ENCODE data around the gene FRAT1.
"Not testable (repeated sequence)": the region's sequence is repeated elsewhere in the genome, so short reads cannot be mapped to it uniquely, and the experiment has no call there.

Gene FRAT1

DNA sequence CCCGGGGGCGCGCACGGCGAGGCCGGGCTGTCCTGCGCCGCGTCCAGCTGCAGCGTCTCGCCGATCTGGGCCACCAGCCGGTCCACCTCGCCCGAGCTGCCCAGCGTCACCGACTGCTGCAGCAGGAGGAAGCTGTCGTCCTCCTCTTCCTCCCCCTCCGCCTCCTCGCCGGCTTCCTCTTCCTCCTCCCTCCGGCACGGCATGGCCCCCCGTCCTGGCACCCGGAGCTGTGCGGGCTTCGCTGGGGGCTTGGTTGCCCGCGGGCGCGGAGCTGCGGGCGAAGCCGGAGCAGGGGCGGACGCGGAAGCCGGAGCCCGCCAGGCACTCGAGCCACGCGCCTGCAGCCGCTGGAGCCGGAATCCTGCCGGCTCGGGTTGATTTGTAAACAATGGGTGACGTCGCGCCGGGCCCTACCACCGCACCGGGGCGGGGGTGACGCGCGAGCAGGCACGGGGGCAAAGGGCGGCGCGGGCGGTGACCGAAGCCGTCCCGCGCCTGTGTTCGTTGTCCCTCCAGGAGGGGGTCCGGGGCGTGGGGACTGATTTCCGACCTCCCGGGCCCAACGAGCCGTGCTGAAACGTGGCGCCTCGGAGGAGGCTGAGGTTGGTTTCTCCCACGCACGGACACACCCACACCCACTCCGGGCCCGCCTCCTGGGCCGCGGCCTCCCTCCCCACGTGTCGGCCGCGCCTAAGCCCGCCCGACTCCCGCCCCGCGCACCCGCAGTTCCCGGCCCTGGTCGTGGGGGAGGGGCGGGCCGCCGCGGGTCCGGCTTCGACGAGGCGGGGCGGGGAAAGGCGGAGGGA, 15.5 kb downstream of the FRAT1 start, which contains the start of gene FRAT2:
TSS of gene FRAT2 (minus strand) at position 360 of the 806 bp plus-strand sequence. CDS start at position 203, 157 bp downstream.
- peak within 1 kb of the TSS; percentile 77 for H3K4me3 ChIP-seq (ENCODE audit: low read depth, low read length)

DNA sequence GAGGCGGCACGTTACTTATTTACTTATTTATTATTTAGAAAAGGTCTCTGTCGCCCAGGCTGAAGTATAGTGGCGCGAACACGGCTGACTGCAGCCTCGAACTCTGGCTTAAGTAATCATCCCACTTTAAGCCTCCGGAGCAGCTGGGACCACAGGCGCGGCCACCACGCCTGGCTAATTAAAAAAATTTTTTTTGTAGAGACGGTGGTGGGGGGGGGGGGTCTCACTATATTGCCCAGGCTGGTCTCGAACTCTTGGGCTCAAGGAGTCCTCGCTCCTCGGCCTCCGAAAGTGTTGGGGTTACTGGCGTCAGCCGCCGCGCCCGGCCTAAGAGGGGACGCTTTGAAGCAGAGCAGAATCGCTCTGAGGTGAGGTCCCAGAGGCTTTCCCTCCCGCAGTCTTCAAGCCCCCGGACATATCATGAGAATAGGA, 16.1 kb downstream of the FRAT1 start:
- peak overlapping the region; percentile 1 for H3K4me3 ChIP-seq (ENCODE audit: low read depth, low read length)

DNA sequence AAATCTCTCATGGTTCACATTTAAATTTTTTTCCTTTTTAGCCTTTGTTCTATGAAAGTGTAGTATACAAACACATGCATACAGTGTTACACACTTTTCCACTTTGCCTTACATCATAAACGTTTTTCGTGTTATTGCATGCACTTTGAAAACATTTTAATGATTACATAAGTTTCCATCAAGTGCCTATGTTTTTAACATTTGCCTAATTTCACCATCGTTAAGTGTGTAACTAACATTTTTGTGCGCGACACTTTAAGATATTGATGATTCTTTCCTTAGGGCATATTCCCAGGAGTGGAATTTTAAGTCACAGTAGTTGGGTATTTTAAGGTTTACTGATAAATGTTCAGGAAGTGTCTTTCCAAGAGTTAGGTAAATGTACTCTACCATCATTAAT, 16.9 kb downstream of the FRAT1 start:
- H3K4me3 ChIP-seq (ENCODE audit: low read depth, low read length): no peak overlapping the region

DNA sequence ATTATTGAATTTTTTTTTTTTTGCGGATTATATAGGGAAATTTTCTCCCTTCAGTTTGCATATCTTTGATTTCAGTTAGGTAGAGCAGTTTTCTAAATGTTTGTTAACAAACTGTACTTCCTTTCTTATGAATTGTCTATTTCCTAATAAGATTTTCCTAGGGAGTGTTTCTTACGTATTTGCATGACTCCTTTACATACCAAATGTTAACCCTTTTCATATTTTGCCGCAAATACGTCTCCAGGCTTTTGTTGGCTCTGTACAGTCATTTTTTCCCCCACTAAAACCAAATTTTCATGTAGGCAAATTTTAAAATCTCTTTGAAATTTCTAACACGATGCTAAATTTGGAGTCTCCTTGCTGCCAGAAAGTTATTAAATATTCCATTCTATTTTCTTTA, 17.4 kb downstream of the FRAT1 start:
- H3K4me3 ChIP-seq (ENCODE audit: low read depth, low read length): no peak overlapping the region

DNA sequence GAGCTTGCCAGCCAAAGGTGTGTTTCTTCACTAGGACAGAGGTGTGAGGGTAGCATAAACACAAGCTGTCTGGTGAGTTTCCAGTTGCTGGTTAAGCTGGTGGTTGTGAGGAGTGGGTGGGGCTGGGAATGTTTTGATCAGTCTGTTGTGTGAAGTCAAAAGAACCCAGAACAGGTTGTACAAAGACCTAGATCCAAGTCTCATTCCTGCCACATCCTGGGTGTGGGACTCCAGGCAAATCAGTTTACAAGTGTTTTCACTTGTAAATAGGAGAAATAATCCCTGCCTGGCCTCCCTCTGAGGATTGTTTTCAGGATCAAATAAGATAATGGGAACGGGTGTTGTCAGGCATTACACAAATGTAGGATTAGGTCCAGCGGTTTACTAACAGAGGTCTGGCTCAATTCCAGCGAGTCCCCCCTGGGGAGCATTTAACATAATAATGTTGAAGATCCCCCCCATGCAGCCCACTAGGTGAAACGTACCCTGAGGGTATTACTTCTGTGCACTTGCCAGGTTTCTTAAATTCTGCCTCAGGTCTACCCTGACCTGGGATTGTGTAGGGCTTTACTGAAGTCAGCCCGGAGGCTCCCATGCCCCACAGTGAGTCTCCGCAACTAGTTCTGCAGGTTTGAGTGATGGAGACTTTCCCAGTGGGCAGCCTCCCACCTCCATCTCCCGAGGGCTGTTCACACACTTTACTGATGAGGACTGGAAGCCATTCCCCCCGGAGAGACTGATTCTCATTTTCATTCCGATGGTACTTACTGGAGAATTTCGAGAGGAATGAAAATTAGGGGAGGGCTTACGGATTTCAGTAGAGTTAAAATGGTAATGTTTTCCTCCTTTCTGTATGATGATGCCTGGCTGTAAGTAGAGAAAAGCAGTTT, 18.1 kb downstream of the FRAT1 start:
- H3K4me3 ChIP-seq (ENCODE audit: low read depth, low read length): no peak overlapping the region

DNA sequence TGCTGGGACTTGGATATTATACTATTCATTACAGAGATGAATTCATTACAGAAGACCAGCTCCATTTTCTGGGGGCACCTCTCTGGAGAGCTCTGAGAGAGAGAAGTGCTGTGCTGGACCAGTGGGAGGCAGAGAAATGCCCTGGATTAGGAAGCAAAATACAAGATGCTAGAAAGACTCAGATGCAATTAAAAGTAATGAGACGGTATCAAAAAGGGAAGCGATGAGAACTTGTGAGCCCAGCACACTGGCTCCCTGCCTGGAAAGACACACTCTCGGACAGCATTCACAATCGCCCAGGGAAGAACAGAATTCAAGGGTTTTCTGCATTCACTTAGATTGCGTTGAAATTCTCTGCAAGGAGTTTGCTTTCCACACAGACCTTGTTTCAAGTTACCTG, 19.0 kb downstream of the FRAT1 start:
- no peak overlapping the region for H3K4me3 ChIP-seq (ENCODE audit: low read depth, low read length)

DNA sequence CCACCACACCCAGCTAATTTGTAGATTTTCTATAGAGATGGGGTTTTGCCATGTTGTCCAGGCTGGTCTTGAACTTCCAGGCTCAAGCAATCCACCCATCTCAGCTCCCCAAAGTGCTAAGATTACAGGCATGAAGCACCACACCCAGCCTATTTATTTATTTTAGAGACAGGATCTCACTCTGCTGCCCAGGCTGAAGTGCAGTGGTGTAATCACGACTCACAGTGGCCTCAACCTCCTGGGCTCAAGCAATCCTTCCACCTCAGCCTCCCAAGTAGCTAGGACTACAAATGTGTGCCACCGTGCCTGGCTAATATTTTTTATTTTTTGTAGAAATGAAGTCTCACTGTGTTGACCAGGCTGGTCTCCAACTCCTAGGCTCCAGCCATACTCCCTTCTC, 22.3 kb downstream of the FRAT1 start:
- H3K4me3 ChIP-seq (ENCODE audit: low read depth, low read length): no peak overlapping the region

DNA sequence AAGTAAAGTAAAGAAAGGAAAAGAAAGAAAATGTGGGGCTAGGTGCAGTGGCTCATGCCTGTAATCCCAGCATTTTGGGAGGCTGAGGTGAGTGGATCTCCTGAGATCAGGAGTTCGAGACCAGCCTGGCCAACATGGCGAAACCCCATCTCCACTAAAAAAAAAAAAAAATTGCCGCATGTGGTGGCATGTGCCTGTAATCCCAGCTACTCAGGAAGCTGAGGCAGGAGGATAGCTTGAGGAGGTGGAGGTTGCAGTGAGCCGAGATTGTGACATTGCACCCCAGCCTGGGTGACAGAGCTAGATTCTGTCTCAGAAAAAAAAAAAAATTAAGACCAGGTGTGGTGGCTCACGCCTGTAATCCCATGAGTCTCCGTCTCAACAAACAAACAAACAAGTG, 24.6 kb downstream of the FRAT1 start:
- not testable (repeated sequence) for H3K4me3 ChIP-seq (ENCODE audit: low read depth, low read length)

DNA sequence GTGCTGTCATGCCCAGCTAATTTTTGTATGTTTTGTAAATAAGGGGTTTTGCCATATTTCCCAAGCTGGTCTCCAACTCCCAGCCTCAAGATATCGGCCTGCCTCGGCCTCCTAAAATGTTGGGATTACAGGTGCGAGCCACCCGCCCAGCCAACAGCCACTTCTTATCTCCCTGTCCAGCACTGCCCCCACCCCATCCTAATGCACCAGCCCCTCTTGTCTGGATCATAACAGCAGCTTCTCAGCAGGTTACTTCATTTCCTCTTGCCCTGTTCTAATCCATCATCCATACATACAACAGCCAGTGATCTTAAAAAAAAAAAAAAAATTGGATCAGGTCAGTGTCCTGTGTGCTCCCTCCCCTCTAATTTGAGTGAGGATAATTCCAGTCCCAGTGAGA, 28.2 kb downstream of the FRAT1 start:
- no peak overlapping the region for H3K4me3 ChIP-seq (ENCODE audit: low read depth, low read length)

DNA sequence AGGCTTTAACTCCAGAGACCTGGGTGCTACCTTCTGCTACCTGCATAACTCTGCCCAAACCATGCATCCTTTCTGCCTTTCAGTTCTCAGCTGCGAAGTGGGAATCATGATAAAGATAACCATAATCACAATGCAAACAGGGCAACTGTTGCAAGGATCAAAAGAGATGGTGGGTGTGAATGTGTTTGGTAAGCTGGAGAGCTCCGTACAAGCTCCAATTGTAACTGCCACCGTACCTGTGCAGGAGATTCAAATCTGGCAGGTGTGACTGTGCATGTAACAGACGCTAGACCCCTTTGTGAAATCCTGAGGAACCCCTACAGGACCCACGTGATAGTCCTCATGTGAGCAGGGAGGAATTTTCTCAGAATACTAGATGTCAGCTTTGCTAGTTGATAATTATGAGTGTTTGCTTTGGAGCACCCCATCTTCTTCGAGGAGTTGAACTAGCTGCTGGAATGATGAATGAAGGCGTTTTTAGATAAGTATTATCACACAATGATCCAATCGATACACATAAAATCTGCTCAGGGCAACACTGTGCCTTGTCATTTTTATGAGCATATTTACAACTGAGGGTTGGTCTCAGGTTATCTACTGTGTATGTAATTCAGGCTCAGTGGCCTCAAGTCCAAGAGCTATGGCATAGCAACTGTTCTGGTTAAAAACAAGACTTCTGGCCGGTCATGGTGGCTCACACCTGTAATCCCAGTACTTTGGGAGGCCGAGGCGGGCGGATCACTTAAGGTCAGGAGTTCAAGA, 30.9 kb downstream of the FRAT1 start:
- no peak overlapping the region for H3K4me3 ChIP-seq (ENCODE audit: low read depth, low read length)

DNA sequence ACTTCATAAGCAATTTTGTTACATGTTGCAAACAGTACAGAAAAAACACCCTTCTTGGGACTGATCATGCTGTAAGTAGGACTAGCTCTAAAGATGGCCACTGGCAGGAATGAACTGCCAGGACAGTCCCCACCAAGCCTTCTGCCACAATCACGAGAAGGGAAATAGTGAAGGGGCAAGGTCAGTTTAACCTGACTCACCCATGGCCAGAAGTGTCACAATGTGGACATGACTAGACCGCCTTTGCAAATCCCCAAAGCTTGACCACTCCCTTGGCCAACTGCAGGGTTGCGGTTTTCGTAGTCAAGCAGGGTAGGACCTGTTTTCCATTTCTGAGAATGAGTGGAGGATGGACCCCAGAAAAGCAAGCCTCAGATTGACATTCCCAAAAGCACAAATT, 34.9 kb downstream of the FRAT1 start:
- H3K4me3 ChIP-seq (ENCODE audit: low read depth, low read length): no peak overlapping the region

DNA sequence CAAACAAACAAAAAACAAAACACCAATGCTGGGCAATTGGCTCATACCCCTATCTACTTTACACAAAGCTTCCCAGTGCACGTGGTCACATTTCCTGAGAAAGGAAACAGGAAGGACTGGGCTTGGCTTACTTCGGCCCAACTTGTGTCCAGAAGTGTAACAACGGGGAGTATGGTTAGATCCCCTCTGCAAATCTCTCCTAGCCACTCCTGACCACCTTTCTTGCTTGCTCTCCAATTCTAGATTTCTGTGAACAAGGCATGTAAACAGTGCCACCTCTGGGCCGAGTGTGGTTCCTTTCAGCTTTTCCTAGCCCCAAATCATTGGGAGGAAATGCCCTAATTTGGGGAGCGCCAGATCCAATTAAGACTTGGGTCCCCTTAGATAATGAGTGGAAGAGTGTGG, 36.5 kb downstream of the FRAT1 start:
- no peak overlapping the region for H3K4me3 ChIP-seq (ENCODE audit: low read depth, low read length)

DNA sequence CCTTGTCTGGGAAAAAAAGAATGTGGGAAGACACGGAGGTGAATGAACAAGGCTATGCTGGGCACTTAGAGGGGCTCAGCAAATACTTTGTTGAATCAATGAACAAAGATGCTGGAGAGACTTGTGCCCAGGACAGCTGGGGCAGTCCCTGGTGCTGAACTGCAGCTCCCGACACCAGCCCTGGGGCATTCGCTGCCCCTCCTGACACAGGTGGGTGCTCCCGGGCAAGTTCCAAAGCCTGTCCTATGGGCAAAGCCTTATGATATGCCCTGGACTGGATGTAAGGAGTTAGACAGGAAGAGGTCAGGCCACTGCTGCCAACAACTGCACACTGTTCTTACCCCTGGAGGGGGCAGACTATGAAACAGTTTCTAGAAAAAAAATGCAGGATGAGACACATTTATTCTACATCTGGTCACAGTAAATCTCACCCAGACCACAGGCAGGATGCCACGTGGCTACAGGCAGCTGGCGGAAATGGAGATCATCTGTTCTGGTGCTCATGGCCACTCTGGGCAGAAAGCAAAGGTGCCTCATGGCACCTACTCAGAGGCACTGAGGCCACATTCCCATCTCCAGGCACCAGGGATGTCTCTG, 37.3 kb downstream of the FRAT1 start:
- no peak overlapping the region for H3K4me3 ChIP-seq (ENCODE audit: low read depth, low read length)

DNA sequence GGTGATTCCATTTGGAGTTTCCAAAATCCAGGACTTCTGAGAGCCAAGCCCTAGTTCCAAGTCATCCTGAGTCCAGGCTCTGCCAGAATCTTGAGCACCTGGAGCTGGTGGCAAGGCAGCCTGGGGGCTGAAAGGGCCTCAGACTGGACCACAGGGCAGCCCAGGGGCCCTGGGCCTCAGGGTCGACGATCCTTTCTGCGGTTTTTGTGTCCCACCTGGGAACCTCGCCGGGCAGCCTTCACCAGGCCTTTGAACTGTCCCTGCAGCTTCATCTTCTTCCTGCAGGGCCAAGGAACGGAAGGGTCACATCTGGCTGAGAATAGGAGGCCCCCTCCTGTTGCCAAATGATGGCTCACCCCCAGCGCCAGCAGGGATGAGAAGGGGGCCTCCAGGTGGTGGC, 37.8 kb downstream of the FRAT1 start:
- H3K4me3 ChIP-seq (ENCODE audit: low read depth, low read length): no peak overlapping the region

DNA sequence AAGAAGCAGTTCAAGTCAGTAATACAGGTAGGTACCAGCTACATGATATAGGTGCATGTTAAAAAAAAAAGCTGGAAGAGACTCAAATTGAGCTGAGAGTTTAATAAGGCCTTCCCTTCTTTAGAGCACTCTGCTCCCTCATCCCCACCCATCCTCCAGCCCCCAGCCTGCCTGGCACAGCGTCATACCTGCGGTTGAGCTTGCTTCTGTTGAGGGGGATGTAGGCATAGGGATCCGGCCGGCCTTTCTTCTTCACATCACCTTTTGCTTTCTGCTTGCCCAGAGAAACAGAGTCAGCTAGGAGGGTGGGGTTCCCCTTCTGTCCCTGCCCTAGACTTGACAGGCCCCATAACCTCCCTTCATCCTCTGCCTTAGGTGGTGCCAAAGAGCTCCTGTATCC, 39.3 kb downstream of the FRAT1 start:
- no peak overlapping the region for H3K4me3 ChIP-seq (ENCODE audit: low read depth, low read length)

DNA sequence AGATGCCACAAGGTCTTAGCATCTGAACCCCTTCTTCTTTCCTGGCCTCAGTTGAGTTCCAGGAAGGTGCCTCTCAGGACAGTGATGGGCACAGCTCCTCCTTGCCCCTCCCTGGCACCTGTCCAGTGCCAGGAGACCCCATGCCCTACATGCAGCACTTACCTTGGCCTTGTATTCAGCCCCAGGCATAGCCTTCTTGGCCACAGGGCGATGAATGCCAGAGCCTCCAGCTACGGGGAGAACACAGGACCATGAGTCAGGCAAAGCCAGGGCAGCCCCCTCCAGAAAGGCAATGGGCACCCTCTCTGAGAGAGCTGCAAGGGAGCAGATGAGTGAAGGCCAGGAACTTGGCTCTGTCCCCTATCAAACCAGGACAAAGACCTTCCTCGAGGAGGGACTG, 39.7 kb downstream of the FRAT1 start:
- no peak overlapping the region for H3K4me3 ChIP-seq (ENCODE audit: low read depth, low read length)

DNA sequence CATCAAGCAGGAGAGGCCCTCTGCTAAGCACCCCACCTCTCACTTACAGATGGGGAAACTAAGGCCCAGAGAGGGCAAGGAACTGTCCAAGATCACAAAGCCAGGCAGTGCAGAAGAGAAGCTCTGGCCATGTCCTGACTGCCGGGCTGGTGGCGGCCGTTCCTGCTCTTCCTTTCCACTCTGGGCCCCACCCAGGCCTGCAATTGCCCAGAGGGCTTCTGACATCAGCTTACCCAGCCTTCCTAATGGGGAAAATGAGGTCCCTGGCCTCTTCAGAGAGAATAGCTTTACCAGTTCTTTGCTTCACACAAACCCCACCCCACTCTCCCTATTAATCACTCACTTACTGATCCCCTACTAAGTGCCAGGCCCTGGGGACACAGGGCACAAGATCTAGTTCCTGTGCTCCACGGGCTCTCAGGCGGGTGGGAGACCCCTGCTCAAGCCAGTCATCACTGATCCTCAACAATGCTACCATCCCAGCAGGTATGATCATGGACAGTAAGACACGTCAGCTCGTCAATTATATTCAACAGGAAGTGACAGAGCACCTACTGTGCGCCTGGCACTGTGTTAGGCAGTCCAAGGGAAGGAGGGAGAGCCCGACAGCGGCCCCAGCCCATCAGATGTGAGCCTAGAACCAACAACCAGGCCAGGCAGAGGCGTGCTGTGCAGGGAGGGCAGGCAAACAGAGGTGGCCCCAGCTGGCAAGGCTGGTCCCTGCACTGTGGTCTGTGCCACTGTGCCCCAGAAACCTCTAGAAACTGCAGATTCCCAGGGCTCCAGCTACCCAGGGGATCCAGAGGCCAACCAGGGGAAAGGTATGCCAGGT, 41.9 kb downstream of the FRAT1 start:
- no peak overlapping the region for H3K4me3 ChIP-seq (ENCODE audit: low read depth, low read length)

DNA sequence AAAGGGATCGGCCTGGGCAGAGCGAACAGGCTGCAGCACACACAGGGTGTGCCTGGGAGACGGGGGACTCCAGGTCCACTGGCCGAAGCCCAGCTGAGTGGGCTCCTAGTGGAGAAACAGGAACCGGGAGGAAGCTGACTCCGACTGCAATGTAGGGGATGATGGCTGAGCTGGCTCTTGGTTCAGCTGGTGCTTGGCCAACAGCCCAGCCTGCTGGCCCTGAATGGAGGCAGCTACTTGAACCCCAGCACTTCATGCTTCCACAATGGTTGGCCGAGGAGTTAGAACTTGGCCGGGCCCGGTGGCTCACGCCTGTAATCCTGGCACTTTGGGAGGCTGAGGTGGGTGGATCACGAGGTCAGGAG, 42.4 kb downstream of the FRAT1 start:
- H3K4me3 ChIP-seq (ENCODE audit: low read depth, low read length): no peak overlapping the region

DNA sequence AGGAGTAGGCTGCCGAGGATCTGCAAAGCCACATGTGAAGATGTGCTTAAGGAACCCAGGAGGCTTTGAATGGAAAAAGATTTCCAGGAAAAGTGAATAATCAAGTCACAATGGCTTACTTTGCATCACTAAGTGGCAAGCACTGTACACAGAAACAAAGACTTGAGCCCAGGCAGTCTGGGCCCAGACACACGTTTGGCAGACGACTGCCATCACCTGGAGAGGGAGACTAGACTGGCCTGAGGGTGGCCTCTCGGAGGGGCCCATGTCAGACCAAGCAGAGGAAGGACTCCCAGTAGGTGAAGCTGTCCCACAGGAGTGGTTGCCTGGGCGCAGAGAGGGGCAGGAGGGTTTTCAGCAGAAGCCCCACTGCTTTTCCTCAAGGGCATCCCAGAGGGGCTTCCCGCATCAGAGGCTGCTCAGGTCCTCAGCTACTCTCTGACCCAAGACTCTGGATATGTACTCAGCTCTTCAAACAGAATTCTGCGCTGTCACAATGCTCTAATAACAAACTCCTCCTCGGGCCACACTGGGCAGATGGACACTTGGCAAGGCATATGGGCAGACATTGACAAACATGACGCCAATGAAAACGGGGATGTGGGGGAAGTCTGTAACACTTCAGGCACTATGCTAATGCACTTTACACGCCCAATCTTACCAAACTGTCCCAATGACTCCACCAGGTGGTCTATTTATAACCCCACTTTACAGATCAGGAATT, 43.4 kb downstream of the FRAT1 start:
- no peak overlapping the region for H3K4me3 ChIP-seq (ENCODE audit: low read depth, low read length)
